D721Med (cell line): ENCODE results near the gene GHRH.

ENCODE experiments used
- DNase-seq: peaks from one replicate; pipeline ENCODE4 v3.0.0; 2011; ENCODE audit warnings: low spot score; ENCODE audit not compliant: insufficient read length
- FAIRE-seq: peaks from 2 replicates; lab custom pipeline; 2011; peaks lifted over from hg19 to GRCh38; lab: Jason Lieb, UNC
- TF ChIP-seq, protein P1 (sequence below): IDR thresholded peaks from 2 replicates; pipeline ENCODE4 v1.5.1; 2012; ENCODE audit warnings: mild to moderate bottlenecking, control low read depth; ENCODE audit not compliant: insufficient read depth; ENCODE audit errors: missing control alignments

GHRH gene

DNA sequence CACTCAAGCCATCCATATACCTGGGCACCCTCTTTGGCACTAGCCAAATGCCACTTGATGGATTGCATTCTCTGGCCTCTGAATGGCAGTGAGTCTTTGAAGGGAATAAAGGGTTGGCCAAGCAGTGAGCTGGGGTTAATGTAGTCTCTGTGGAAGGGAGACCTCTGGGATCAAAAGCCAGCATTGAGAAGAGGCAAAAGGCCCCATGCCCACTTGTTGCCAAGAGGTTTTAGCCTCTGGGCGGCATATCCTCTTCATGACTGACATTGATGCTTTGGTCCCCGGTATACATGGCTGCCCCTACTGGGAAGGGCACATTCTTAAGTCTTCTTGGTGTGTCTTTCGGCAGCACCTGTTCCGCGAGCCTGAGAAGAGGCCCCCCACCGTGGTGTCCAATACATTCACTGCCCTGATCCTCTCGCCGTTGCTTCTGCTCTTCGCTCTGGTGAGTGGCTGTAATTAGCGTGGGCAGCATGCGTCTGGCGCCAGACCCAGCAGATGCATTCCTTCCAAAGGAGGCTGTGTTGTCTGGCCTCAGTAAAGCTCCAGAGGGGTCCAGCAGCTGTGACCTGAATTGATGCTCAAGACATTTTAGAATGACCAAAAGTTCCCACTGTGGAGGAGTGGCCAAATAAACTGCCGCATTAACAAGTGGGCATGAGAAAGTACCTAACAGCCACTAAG is 29.5 kb downstream of the GHRH start:
- TF ChIP-seq, protein P1, sequence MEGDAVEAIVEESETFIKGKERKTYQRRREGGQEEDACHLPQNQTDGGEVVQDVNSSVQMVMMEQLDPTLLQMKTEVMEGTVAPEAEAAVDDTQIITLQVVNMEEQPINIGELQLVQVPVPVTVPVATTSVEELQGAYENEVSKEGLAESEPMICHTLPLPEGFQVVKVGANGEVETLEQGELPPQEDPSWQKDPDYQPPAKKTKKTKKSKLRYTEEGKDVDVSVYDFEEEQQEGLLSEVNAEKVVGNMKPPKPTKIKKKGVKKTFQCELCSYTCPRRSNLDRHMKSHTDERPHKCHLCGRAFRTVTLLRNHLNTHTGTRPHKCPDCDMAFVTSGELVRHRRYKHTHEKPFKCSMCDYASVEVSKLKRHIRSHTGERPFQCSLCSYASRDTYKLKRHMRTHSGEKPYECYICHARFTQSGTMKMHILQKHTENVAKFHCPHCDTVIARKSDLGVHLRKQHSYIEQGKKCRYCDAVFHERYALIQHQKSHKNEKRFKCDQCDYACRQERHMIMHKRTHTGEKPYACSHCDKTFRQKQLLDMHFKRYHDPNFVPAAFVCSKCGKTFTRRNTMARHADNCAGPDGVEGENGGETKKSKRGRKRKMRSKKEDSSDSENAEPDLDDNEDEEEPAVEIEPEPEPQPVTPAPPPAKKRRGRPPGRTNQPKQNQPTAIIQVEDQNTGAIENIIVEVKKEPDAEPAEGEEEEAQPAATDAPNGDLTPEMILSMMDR, result no peak
- FAIRE-seq (no peak), DNase-seq (no peak)

DNA sequence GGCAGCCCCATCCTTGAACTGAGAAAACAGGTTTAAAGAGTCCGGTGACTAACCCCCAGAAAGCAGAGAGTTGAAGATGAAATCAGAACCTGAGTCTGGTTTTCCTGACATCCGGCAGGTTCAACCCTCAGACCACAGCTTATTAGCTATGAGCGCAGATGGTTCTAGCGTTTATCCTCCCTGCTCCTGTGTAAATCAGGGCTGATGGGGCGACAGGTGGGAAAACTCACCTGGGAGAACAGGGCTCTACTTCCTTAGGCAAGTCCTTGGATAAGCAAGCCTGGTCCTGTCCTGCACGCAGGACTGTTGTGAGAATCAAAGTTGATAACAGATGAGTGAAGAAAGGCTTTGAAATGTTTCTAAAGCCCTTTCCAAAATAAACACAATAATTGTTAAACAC is 31.4 kb downstream of the GHRH start:
- TF ChIP-seq, protein P1, result no peak
- FAIRE-seq, result no peak
- no peak for DNase-seq

DNA sequence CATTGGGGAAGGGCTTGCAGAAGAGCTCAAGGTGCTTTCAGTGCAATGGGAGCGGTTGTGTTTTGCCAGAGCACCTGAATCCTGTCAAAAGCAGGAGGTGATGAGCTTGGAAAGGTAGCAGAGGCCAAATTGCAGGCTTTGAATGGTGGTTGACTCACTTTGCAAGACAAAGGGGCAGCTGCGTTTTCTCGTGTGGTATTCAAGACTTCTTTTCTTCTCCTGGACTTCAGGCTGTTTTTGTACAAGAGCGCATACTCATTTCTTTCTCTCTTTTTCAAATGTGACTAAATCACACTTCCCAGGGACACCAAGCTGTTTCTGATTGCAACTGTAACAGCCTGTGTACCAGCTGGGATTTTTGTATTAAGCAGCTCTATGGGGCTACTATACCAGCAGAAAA is 32.3 kb downstream of the GHRH start:
- DNase-seq, result no peak
- TF ChIP-seq, protein P1, result no peak
- FAIRE-seq, result no peak

DNA sequence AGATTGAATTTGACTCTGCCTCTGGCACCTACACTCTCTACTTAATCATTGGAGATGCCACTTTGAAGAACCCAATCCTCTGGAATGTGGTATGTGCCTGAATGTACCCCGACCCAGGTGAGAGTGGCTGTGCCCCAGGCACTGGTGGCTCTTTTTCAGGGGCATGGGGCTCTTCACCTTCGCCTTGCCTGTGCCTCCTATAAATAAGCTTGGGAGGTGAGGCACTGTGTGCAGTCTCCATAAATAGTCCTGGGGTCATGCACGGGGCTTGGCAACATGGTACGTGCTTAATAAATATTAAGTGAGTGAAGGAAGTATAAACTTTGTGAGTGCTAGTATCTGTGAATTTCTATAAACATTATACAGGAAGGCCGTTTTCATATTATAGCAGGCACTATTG is 33.0 kb downstream of the GHRH start:
- no peak for DNase-seq
- TF ChIP-seq, protein P1, result no peak
- no peak for FAIRE-seq

DNA sequence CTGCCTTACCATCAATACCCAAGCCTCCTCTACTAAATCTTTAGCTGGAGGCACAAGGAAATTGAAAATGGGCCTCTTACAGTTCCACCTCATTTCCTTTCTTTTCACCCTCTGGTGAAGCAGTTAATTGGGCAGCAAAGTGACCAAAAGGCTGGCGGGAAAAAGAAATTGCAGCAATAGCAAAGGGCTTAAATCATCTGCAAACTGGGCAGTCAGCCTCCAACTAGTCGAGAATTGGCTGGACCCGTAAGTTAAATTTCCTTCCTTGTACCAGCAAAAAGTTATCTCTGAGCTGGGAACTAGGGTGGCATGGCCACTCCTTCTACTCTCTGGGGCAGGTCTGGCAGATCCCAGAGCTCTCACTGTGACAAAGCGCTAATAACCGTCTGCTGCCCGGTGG is 33.5 kb downstream of the GHRH start:
- TF ChIP-seq, protein P1, result no peak
- FAIRE-seq, result no peak
- DNase-seq, result no peak

DNA sequence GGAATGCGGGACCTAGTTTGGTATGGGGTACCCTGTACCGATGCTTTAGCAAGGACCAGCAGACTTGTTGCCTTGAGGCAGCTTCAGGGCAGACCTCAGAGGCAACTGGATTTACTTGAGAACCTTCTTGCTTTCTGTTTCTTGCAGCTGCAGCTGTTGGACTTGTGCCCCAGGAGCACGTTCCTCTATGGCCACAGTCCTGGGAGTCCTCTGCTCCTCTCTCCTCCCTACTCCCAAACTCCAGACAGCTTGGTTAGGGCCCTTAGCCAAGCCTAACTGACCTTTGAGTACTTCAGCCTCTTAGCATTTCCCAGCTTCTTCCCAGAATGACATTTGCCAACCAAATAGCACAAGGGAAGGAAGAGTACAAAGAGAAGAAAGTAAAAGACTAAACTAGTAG is 34.7 kb downstream of the GHRH start:
- TF ChIP-seq, protein P1, result no peak
- DNase-seq (no peak), FAIRE-seq (no peak)

DNA sequence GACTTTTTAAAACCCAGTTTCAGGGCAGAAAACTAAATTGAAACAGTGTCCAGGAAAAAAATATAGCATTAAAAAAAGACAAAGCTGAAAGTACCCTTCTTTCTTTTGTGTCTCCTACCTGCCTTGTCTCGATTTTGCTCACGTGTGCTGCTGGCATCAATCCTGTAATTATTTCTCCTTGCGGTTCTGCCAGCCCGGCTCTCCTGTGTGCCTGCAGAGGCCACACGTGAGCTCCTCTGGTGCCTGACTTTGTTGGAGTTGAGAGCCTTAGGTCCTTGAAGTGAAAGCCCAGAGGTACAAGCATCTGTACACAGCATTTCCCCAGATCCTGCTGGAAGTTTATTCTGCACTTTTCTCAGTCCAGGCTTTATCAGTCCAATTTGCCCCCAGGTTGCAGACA is 36.5 kb downstream of the GHRH start:
- no peak for FAIRE-seq

More for the DNA sequence above, 36.5 kb downstream of the GHRH start:
- TF ChIP-seq, protein P1, result no peak
- DNase-seq, result no peak
